HG02970 (cell line): ENCODE measurements around the gene ZDHHC16.
"Not testable (repeated sequence)": the region's sequence is repeated elsewhere in the genome, so short reads cannot be mapped to it uniquely, and the experiment has no call there.

Source experiments
- ATAC-seq: cut with Tn5 transposase; IDR thresholded peaks from one replicate; pipeline ENCODE4 v1.9.1; 2021; ENCODE audit warnings: mild to moderate bottlenecking, moderate library complexity, moderate number of reproducible peaks; ENCODE audit not compliant: unreplicated experiment, low FRiP score

ZDHHC16 gene

DNA sequence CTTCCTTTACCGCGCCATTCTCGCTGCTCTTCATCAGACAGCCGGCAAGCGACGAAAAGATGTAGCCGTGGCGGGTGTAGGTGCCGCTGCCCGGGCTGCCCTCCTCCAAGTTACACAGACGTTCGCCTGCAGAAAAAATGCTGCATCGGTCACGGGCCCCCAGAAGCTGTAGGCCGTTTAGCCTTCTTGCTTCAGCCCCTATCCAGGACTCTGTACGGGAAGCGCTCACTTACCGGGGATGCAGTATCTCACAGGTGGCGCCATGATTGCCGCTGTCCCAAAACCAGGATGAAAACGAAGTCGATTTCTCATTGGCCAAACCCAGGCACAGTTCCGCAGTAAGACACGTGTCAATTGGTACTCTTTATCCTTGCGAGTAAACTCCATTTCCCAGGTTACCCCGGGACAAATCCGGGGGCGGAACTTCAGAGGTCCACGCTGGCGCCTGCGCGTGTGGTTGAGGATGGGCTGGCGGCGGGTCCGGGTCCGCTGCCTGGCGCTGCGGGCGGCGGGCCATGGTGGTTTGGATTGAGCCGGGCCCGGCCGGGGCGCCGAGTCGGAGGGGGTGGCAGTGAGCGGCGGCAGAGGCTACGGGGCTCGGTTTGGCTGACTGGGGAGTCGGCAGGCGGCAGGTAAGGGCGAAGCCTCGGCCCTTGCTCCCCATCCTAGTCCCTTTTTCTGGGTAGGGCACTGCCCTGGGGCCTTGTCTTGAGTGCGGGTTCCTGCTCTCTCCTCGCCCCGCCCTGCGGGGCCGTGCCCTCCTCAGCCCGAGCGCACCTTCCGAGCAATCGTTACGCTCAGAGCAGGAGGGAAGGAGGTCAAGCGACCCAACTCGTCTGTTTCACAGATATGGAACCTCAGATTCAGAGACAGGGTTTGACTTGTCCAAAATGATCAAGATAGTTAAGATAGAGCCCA lies at the start of gene ZDHHC16, which contains the start of gene EXOSC1:
TSS of gene ZDHHC16 (plus strand) at position 454 of the 918 bp plus-strand sequence. CDS start 5,501 bp downstream, outside the sequence.
TSS of gene EXOSC1 (minus strand) at position 285 of the 918 bp plus-strand sequence. CDS start at position 264, 21 bp downstream.
- peak; percentile 96 for ATAC-seq

DNA sequence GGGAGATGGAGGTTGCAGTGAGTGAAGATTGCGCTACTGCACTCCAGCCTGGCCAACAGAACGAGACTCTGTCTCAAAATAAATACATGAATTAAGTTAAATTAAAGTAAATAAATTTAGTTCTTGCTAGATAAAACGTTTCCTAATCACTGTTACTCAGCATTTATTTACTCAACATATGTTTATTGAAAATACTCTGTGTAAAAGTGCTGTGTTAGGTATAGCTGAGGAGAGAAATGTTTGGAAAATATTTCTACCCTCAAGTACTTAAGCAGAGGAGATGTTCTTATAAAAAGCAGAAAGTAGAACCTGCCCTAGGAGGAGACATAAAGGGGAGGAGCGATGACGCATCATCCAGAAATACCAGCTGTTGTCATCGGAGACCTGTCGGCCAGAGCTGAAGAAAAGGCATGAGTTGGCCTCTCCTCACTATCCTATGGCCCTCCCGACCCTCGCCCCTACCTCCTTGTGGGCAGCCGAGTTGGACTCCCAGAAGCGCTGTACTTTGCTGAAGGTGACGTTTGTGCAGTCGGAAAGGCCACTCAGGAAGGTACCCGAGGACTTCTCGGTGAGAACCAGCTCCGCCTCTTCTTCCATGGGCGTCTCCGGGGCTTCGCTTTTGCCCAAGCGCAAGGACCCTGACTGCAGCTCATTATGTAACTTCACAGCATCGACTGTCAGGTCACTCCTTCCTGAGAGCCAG lies 46.0 kb upstream of the ZDHHC16 start:
- ATAC-seq, result no peak

DNA sequence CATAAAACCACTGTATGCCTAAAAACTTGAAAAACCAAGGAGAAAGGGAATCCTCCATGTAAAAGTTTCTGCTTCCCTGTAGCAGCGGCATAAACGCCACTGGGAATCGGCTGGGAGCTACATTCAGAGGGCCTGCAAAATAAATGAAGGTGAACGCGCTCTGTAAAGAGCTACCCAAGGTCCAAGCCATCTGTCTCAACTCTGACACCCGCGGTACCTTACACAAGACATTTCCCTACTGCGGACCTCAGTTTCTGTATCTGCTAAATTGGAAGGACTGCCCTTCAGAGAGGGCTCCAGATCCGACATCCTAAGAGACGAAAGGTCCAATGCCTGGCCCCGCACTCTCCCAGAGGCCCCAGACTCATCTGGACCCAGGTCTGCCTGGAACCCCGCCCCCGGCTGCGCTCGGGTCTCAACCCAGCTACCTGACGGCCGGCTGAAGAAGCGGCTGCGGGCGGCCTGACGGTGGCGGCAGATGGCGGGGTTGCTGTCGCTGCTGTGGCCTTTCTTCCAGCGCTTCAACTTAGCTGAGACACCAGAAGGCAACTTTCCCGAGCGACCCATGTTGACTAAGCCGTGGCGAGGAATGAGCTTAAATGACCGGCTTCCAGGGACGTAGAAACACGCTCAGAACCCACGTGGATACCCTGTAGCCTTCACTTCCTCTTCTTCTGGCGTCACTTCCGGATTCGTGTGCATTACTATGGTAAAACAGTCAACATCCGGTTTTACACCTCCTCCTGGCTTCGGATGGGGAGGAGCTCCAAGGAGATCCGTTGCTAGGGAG lies 45.1 kb upstream of the ZDHHC16 start, which contains the start of gene RRP12:
TSS of gene RRP12 (minus strand) at position 676 of the 790 bp plus-strand sequence. CDS start at position 567, 109 bp downstream.
- ATAC-seq, result peak; percentile 87

DNA sequence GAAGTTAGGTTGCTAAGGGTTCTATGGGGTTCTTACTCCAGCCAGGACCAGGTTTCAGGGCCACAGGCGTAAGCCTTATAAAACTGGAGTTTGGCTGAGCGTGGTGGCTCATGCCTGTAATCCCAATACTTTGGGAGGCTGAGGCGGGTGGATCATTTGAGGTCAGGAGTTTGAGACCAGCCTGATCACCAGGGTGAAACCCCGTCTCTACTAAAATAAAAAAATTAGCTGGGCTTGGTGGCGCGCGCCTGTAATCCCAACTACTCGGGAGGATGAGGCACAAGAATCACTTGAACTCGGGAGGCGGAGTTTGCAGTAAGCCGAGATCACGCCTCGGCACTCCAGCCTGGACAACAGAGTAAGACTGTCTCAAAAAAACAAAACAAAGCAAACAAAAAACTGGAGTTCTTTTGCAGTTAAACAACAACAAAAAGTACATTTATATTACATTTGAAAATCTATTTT lies 44.5 kb upstream of the ZDHHC16 start:
- no peak for ATAC-seq

DNA sequence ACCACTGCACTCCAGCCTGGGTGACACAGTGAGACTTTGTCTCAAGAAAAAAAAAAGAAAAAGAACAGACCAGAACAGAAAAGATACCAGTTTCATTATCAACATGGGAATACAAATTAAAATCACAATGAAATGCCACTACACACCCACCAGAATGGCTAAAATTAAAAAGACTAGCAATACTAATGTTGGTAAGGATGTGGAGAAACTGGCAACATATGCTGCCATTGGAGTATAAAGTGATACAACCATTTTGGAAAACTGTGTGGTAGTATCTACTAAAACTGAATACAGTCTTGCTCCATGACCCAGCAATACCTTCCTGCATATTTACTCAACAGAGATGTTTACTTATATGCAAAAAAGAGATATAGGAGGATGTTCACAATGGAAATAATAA lies 41.9 kb upstream of the ZDHHC16 start:
- ATAC-seq, result no peak

DNA sequence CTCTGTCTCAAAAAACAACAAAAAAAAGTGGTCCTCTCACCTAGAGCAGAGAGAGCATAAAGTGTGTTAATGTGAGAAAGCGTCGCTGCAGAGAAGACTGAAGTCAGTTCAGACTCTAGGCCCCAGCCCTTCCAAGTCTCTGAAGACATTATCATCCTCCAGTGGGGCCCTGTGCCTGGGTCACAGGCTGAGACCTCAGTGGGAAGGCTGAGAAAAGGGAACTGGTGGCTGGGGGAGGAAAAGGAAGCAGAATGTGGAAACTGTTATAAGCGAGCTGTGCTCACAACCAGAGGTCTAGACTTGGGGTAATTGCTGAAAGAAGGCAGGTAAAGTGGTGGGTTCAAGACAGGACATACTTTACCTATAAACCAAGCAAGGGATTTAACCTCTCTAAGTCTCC lies 39.9 kb upstream of the ZDHHC16 start:
- ATAC-seq, result no peak

DNA sequence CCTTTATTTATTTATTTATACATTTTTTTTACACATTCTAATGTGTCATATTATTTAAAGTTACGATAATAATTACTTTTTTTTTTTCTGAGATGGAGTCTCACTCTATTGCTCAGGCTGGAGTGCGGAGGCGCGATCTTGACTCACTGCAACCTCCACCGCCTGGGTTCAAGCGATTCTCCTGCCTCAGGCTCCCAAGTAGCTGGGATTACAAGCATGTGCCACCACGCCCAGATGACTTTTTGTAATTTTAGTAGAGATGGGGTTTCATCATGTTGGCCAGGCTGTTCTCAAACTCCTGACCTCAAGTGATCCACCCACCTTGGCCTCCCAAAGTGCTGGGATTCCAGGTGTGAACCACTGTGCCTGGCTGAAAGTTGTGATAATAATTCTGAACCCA lies 39.5 kb upstream of the ZDHHC16 start:
- not testable (repeated sequence) for ATAC-seq

DNA sequence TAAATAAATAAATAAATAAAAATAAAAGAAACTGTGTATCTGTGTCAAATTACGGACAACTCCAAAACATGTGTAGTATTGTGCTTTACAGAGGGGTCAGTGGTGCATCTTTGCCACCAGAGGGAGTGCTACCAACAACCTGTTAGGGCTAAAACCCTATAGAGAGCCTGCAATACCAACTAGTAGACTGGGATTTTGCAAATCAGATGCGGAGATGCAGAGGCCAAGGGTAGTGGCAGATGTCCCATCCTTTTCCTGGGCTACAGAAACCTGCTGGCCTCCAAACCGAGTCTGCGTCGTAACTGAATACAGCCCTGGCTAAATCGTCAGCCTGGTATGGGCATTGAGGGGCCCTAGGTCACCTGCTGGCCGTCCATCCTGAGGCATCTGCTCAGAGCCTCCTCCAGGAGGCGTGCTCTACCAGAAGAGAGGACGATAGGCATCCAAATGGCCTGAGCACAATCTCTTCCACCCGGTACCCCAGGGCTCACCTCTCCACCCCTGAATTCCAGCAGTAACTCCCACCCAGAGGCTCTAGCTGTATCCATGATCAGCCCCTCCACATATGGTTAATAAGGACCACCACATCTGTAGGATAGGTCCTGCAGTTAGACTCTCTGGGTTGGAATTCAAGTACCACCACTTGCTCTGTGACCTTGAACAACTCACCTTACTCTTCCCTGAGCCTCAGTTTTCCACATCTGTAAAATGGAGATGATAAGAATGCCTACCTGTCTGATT lies 38.6 kb upstream of the ZDHHC16 start:
- peak; percentile 65 for ATAC-seq

DNA sequence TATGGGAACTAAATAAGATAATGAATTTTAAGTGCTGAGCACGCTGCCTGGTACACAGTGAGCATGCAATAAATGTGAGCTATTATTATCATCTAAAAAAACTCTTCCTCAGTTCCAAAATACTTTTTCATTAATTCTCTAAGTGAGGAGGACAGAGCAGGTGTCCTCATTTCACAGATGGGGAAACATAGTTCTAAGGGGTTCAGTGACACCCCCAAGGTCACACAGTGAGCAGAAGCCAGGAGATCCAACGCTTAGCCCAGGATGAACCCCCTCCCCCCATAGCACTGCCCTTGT lies 38.1 kb upstream of the ZDHHC16 start:
- no peak for ATAC-seq

DNA sequence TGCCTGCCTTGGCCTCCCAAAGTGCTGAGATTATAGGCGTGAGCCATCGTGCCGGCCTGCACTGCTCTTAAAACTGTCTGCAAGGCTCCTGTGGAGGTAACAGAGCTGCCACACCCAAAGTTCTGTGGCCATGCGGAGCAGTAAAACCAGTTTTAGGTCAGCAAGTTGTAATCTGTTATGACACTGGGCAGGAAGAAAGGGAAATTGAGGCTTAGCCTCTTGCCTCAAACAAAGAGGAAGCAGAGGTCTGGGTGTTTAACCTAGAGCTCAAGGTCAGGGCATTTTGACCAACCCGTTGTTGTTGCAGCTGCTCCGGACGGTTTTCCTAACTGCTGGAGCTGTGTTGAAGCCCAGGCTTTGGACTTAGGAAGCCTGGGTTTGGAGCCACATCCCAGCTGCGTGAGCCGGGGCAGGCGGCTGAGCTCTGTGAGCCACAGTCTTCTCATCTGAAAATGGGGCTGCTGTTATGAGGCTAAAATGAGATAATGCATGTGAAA lies 37.4 kb upstream of the ZDHHC16 start:
- no peak for ATAC-seq

DNA sequence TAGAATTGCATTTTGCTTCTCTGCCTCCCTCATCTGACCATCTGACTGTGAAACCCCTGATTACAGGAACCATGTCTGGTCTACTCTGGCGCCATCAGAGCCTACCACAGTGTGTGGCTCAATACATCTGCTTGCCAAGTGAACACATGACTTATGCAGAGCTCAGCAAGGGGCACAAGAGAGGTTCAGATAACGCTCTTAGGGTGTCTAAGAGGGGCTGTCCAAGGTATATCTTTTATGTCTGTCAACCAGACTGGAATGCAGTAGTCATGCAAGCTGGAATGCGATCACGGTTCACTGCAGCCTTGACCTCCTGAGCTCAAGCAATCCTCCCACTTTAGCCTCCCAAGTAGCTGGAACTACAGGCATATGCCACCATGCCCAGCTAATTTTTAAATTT lies 34.6 kb upstream of the ZDHHC16 start:
- ATAC-seq, result no peak

DNA sequence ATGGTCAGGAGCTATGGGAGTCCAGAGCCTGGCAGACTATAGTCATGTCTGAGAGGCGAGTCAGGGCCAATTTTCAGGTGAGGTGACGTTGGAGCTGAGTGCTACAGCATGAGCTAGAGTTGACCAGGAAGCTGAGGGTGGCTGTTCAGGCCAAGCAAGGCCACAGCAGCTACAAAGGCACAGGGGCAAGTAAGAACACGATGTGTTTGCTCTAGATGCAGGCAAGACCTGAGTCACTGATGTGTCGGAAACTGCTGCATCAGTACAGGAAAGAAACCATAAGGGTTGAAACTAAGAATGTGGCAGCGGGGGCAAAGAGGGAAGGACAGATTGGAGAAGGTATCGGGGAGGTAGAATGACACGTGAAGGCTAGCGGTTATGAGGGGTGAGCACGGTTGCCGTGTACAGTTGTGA lies 33.1 kb upstream of the ZDHHC16 start:
- no peak for ATAC-seq

DNA sequence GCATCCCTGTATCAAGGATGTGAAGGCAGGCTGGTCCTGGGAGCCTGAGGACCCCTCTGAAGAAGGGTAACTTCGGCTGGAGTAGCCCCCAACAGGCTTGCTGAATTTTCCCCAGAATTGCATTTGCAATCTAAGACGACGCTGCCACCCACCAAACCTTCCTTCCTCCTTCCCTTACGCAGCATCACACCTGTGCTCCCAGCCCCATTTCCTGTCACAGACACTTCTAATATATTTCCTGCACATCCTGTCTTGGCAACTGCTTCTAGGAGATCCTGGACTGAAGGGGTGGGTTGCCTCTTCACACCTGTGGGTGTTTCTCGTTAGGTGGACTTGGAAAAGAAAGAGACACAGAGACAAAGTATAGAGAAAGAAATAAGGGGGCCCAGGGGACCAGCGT lies 29.4 kb upstream of the ZDHHC16 start:
- ATAC-seq, result no peak

DNA sequence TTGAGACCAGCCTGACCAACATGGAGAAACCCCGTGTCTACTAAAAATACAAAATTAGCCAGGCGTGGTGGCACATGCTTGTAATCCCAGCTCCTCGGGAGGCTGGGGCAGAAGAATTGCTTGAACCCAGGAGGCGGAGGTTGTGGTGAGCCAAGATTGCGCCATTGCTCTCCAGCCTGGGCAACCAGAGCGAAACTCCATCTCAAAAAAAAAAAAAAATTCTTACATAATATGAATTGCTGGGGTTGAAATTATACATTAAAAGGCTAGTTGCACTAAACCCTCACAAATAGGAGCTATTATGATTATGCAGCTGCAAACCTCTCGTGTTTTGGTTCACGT lies 22.2 kb upstream of the ZDHHC16 start:
- ATAC-seq, result not testable (repeated sequence)

DNA sequence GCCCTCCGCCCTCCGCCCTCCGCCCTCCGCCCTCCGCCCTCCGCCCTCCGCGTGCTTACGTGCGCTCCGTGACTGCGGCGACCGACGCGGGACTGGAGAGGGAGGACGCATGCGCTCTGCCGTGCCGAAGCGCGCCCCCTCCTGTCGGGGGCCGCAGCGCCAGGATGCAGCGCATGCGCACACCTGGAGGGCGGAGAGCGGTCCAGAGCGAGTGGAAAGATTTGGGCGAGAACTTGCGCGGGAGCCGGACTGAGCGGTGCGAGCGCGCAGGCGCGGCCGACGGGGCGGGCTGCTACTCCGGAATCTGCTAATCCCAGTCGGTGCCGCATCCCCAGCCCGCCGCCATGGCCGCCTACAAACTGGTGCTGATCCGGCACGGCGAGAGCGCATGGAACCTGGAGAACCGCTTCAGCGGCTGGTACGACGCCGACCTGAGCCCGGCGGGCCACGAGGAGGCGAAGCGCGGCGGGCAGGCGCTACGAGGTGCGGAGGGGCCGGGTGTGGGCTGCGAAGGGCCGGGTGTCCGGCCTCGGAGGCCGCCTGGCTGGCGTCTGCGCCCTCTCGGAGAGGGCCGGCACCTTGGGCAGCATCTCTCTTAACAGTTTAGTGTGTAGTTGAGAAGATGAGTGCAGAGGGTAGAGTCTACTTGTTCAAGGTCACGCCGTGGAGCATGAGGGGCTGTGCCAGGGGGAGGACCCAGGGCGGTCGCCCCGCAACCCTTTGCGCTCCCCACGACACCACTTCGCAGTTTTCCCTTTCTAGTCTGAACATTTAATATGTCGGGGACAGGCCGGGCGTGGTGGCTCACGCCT lies 19.8 kb upstream of the ZDHHC16 start, which contains the start of gene PGAM1:
TSS of gene PGAM1 (plus strand) at position 228 of the 812 bp plus-strand sequence. CDS start at position 345, 117 bp downstream.
- ATAC-seq, result peak; percentile 93

DNA sequence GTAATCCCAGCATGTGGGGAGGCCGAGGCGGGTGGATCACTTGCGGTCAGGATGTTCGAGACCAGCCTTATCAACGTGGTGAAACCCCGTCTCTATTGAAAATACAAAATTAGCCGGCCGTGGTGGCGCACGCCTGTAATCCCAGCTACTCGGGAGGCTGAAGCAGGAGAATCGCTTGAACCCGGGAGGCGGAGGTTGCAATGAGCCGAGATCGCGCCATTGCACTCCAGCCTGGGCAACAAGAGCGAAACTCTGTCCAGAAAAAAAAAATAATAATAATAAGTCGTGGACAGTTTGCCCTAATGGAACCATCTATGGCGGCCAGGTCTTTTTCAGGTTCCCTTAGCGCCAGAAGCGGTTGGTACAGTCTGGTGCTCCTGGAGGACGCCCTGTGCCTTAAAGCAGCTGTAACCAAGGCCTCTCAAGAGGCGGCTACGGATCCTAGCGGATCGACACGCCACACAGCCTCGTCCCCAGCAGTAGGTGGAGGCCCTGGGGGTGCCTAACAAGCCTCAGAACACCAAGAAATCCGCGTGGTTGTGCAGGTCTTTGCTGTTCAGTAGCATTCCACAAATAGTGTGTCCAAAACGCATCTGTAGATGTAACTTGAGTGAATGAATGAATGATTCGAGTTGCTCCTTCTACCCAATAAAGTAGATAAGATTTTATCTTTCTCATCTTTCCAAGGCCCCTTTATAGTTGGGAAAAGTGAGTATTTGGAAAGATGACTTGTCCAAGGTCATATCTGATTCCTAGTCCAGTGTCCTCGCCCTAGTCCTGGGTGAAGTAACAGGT lies 19.0 kb upstream of the ZDHHC16 start:
- ATAC-seq, result no peak

DNA sequence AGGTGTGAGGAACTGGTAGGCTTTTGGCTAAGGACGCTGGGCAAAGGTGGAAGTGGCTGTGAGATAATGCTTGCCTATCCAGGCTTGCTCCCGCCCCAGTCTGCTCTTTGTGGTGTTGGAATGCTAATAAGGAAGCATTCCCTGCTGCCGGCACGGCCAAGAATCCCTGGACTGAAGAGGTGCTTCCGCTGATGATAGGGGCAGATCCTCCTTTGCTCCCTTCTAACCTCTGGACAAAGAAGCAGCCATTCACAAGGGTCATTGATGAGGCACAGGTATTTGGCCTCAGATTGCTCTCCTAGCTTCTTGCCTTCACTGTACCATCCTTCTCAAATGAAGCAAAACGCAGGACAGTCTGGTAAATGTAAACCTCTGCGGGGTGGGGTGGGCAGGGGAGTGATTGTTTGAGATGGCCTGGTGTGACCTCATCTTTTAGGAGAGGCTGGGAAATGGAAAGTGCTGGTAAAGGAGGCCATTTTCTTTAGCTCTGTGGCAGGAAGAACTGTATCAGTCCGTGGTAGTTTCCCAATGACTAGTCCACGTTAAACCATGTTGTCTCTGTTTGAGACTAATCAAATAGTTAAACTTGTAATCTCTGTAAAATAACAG lies 18.3 kb upstream of the ZDHHC16 start:
- no peak for ATAC-seq

DNA sequence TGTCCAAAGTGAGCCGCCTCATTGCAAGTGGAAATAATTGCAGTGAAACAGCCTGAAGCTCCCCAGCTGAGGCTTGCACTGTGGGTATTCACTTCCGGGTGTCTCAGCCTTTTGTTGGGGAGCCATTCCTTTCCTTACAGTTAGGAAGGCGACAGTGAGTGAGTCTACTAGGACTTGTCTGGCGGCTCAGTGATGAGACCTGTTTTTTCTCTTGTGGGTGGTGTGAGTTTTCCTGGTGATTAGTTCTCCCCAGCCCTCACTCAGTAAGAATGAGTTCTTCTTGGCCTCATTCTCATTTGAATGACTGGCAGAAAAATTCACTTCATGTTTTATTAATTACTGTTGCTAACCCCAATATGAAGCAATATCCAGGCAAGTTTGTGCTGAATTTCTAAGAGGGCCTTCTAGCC lies 17.4 kb upstream of the ZDHHC16 start:
- no peak for ATAC-seq
